ENCODE results near the gene LRRC3.

DNA sequence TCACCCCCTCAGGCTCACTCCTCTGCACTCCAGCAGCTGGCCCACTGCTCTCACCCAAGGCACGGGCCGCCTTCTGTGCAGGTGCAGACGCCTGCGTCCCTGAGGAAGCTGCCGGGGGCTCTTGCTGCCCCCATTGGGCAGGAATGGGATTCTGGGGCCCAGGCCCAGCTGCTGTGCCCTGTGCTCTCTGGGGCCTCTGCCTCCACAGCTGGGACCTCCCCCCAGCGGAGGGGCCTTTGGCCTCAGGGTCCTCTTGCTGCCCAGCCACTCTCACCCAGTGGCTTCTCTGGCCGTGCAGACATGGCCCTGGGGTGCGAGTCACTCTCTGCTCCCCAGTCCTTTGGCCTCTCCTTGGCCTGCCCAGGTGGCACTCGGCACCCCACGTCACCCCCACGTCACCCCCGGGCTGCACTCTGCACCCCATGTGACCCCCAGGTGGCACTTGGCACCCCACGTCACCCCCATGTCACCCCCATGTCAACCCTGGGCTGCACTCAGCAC lies 19.1 kb upstream of the LRRC3 start:
- TF ChIP-seq, protein P1, sequence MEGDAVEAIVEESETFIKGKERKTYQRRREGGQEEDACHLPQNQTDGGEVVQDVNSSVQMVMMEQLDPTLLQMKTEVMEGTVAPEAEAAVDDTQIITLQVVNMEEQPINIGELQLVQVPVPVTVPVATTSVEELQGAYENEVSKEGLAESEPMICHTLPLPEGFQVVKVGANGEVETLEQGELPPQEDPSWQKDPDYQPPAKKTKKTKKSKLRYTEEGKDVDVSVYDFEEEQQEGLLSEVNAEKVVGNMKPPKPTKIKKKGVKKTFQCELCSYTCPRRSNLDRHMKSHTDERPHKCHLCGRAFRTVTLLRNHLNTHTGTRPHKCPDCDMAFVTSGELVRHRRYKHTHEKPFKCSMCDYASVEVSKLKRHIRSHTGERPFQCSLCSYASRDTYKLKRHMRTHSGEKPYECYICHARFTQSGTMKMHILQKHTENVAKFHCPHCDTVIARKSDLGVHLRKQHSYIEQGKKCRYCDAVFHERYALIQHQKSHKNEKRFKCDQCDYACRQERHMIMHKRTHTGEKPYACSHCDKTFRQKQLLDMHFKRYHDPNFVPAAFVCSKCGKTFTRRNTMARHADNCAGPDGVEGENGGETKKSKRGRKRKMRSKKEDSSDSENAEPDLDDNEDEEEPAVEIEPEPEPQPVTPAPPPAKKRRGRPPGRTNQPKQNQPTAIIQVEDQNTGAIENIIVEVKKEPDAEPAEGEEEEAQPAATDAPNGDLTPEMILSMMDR (IDR thresholded peaks at IDR 0.05), result no peak
- no peak for TF ChIP-seq POLR2A (IDR thresholded peaks at IDR 0.05)

Measured in esophagus squamous epithelium (tissue), 4 donors.